Liver (tissue), 3 donors: ENCODE measurements around the gene NCR1.

Source experiments
- GABPA ChIP-seq, 2 donors: IDR thresholded peaks in 1 of 2; conservative IDR thresholded peaks in 1 of 2; 2 replicates each; pipeline ENCODE4 v1.6.1; 2016; ENCODE audit warnings: antibody characterized with exemption in 2 of 2, mild to moderate bottlenecking in 1 of 2, moderate library complexity in 1 of 2
- HNF4G ChIP-seq: IDR thresholded peaks from 2 replicates; pipeline ENCODE4 v1.6.1; 2016; ENCODE audit warnings: antibody characterized with exemption
- SP1 ChIP-seq: IDR thresholded peaks from 2 replicates; pipeline ENCODE4 v1.6.1; 2018; ENCODE audit warnings: antibody characterized with exemption, mild to moderate bottlenecking
- TF ChIP-seq, protein P1 (sequence below): fragments of 150-350 bp; IDR thresholded peaks from 2 replicates; pipeline ENCODE4 v1.5.1; 2017; ENCODE audit warnings: improper control_type of control experiment, low read depth, low read length; ENCODE audit not compliant: missing input control
- TF ChIP-seq, protein P2 (sequence below): IDR thresholded peaks from 2 replicates; pipeline ENCODE4 v1.6.1; 2016; ENCODE audit warnings: antibody characterized with exemption
- donor health status: healthy.
- donor health status: healthy.

DNA sequence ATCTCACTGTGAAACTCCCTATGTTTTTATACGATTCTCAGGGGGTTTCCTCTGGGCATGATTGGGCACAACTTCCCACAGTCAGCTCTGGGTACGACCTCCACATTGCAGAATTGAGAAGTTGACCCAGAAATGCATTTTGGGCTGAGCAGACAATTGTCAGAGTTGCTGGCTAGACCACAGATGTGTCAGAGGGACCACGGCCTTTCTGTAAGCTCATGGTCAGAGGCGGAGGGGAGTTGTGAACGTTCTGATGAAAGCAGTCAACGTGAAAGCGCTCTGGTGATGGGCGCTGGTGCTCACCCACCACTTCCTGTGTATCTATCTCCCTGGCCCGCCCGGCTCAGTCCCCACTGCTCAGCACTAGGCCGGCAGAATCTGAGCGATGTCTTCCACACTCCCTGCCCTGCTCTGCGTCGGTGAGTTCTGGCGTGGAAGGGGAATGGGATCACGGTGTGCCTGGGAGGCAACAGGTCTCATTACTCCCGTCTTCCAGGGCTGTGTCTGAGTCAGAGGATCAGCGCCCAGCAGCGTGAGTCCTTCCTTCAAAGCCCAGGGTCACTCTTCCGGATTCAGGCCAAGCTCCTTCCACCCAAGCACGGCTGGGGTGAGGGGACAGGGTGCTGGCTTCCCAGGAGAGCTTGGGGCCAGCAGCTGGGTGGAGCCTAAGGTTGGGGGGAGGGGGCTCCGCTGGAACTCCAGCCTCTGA is at the start of gene NCR1:
- TF ChIP-seq SP1 (no peak), HNF4G (no peak), GABPA (IDR thresholded peaks at IDR 0.05 in 1 of 2, conservative IDR thresholded peaks at IDR 0.05 in 1 of 2) (no peak)
- TF ChIP-seq, protein P1, sequence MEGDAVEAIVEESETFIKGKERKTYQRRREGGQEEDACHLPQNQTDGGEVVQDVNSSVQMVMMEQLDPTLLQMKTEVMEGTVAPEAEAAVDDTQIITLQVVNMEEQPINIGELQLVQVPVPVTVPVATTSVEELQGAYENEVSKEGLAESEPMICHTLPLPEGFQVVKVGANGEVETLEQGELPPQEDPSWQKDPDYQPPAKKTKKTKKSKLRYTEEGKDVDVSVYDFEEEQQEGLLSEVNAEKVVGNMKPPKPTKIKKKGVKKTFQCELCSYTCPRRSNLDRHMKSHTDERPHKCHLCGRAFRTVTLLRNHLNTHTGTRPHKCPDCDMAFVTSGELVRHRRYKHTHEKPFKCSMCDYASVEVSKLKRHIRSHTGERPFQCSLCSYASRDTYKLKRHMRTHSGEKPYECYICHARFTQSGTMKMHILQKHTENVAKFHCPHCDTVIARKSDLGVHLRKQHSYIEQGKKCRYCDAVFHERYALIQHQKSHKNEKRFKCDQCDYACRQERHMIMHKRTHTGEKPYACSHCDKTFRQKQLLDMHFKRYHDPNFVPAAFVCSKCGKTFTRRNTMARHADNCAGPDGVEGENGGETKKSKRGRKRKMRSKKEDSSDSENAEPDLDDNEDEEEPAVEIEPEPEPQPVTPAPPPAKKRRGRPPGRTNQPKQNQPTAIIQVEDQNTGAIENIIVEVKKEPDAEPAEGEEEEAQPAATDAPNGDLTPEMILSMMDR: no peak
- TF ChIP-seq, protein P2, sequence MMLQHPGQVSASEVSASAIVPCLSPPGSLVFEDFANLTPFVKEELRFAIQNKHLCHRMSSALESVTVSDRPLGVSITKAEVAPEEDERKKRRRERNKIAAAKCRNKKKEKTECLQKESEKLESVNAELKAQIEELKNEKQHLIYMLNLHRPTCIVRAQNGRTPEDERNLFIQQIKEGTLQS: no peak
